Uterus (tissue), 2 donors: Measurements from ENCODE around the gene OXNAD1.

ENCODE experiments used
- CTCF ChIP-seq, 4 experiments: fragments of 200-600 bp in 2 of 4; fragments of 450-650 bp in 2 of 4; sonication (generic) in 2 of 4; IDR thresholded peaks; one replicate each; pipeline ENCODE4 v1.5.1; 2016 to 2019; ENCODE audit warnings: antibody characterized with exemption in 4 of 4, mild to moderate bottlenecking in 2 of 4, moderate library complexity in 1 of 4
- POLR2A ChIP-seq, 2 donors: fragments of 450-650 bp; IDR thresholded peaks; one replicate each; pipeline ENCODE4 v1.6.1; 2016; ENCODE audit warnings: antibody characterized with exemption in 2 of 2, mild to moderate bottlenecking in 1 of 2, moderate library complexity in 1 of 2

- TF ChIP-seq CTCF (IDR thresholded peaks at IDR 0.05) (no peak), POLR2A (IDR thresholded peaks at IDR 0.05) (no peak)
Measured at GRCh38 chr3:16311960-16312451, 47.0 kb downstream of the OXNAD1 start.
